ENCODE results near the gene ARL8A.
"Not testable (repeated sequence)": the region's sequence is repeated elsewhere in the genome, so short reads cannot be mapped to it uniquely, and the experiment has no call there.

ARL8A gene

DNA sequence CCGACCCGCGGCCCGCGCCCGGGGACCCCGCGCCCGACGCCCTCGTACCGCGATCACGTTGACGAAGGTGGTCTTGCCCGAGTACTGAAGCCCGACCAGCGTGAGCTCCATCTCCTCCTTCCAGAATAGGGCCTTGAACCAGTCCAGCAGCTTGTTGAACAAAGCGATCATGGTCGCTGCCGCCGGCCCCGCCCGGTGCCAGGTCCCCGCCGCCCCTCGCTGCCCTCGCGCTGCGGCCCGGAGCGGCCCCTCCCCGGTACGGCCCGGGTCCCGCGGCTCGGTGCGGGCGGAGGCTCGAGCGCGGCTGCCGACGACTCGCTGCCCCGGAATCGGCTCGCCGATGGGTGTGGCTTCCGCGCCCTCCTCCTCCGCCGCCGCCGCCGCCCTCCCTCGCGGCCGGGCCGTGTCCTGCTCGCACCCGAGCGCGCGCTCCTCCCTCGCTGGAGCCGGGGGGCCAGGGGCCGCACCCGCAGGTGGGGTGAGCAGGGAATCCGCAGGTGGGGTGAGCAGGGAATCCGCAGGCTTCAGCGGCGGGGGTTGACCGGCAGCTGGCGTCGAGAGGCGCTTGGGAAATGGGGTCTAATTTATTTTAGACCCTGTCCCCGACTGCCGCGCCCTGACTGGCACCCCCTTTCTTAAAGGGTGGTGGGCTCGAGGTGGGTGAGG is at the start of gene ARL8A:
Gene ARL8A, minus strand, starts transcription at position 336 of the 666 bp plus-strand sequence. Its CDS starts 165 bp downstream, at position 171.
- peaks cover 40% of the 10 kb centered on the region for H3K4me1 Mint-ChIP-seq (ENCODE audit: low read depth)
- no peaks in the 10 kb centered on the region for H3K9me3 Mint-ChIP-seq
- H3K27ac Mint-ChIP-seq: peak within 1 kb of the TSS; percentile 90
- no peaks in the 10 kb centered on the region for H3K27me3 Mint-ChIP-seq
- H3K4me3 Mint-ChIP-seq: peak within 1 kb of the TSS; percentile 96
- H3K36me3 Mint-ChIP-seq (ENCODE audit: low read depth): peaks cover 28% of the 10 kb centered on the region

- H3K4me3 Mint-ChIP-seq: no peak overlapping the region
- no peaks in the 10 kb centered on the region for H3K9me3 Mint-ChIP-seq
- H3K27me3 Mint-ChIP-seq: peaks cover 25% of the 10 kb centered on the region
- H3K27ac Mint-ChIP-seq: no peak overlapping the region
- H3K36me3 Mint-ChIP-seq (ENCODE audit: low read depth): no peaks in the 10 kb centered on the region
- peaks cover 17% of the 10 kb centered on the region for H3K4me1 Mint-ChIP-seq (ENCODE audit: low read depth)
Measured at GRCh38 chr1:202194328-202194648, 49.8 kb upstream of the ARL8A start.

GRCh38 chr1:202193614-202194327 is 49.2 kb upstream of the ARL8A start, which contains the start of gene LGR6:
TSS of gene LGR6 (plus strand) at chr1:202193799. CDS start at chr1:202193990, 191 bp downstream.
- Mint-ChIP-seq H3K9me3 (no peaks in the 10 kb centered on the region), H3K27me3 (peaks cover 25% of the 10 kb centered on the region), H3K4me3 (peak within 1 kb of the TSS; percentile 52), H3K4me1 (ENCODE audit: low read depth) (peaks cover 12% of the 10 kb centered on the region), H3K27ac (no peak within 1 kb of the TSS), H3K36me3 (ENCODE audit: low read depth) (no peaks in the 10 kb centered on the region)

DNA sequence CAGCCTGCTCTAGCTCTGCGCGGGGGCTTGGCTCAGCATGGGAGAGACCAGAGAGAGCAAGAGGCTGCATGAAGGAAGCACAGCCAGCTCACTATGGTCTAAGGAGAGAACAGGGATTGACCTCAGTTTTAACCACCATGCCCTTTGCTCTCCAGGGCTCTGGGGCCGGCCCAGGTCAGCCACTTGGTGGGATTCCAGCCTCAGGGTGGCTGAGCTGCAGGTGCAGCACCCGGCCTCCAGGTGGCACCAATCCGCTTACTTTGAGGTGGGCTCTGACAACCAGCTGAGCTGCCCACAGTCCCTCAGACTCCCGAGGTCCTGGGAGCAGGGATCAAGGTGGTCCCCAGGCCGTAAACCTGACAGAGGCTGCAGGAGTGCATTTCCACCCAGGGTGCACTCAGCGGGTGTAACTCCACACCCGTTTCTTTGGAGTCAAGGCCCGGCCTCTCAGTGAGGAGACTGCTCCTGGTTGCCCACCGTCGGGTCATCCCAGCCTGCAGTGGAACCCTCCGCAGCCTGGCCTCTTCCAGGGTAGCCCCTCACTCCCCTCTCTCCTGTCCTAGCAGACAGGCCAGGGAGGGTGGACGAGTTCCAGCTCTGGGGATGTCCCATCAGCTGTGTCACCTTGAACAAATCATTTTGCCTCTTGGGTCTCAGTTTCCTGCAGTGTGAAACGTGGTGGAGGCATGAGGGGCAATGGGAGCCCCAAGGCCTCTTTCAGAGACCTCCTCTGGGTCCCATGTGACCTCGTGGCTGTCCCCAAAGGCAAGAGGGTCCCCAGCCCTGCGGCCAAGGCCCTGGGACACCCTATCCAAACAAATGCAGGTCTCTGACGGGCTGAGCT is 48.5 kb upstream of the ARL8A start:
- H3K36me3 Mint-ChIP-seq (ENCODE audit: low read depth): no peaks in the 10 kb centered on the region
- H3K27me3 Mint-ChIP-seq: peaks cover 21% of the 10 kb centered on the region
- peaks cover 6% of the 10 kb centered on the region for H3K4me1 Mint-ChIP-seq (ENCODE audit: low read depth)
- peak overlapping the region; percentile 52 for H3K4me3 Mint-ChIP-seq
- no peaks in the 10 kb centered on the region for H3K9me3 Mint-ChIP-seq
- H3K27ac Mint-ChIP-seq: no peak overlapping the region

- H3K4me1 Mint-ChIP-seq (ENCODE audit: low read depth); H3K4me3 Mint-ChIP-seq; H3K36me3 Mint-ChIP-seq (ENCODE audit: low read depth); H3K9me3 Mint-ChIP-seq; H3K27ac Mint-ChIP-seq: not testable (repeated sequence)
- peaks cover 20% of the 10 kb centered on the region for H3K27me3 Mint-ChIP-seq
Measured at GRCh38 chr1:202191391-202191790, 46.9 kb upstream of the ARL8A start.

DNA sequence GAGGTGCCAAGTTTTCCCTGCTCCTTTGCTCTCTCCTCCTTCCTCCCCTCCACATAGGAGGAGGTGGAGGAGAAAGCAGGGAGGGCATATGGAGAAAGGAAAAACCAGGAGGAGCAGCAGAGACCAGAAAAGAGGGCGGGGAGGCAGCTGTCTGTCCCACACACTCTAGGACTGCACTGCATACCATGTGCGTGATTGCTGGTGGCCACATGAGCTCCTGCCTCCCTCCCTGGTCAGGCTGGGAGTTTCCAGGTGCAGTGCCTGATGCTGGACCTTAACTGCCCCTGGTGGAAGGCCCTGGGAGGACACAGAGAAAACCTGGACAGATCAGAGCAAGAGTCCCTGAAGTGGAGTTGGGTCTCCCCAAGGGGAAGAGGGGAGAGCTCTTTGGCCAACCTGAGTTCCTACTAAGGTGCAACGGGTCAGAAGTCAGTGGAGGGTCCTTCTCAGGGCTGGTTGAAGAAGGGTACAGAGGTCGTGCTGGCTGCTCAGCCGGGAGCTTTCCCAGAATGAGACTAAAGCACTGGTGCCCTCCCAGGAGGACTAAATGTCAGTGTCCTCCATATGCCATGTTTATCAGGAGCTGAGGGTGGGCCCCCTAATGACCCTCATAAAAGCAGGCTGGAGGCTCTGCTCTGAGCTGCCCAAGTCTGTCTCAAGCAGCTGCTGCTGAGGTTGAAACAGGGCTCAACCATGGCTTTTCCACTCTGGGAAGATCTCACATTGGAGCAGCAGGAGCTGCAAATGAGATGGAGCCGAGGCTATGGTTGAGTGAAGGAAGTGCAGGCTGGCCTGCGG is 45.6 kb upstream of the ARL8A start:
- no peak overlapping the region for H3K27ac Mint-ChIP-seq
- peaks cover 4% of the 10 kb centered on the region for H3K4me1 Mint-ChIP-seq (ENCODE audit: low read depth)
- no peaks in the 10 kb centered on the region for H3K9me3 Mint-ChIP-seq
- no peaks in the 10 kb centered on the region for H3K36me3 Mint-ChIP-seq (ENCODE audit: low read depth)
- peaks cover 15% of the 10 kb centered on the region for H3K27me3 Mint-ChIP-seq
- no peak overlapping the region for H3K4me3 Mint-ChIP-seq

DNA sequence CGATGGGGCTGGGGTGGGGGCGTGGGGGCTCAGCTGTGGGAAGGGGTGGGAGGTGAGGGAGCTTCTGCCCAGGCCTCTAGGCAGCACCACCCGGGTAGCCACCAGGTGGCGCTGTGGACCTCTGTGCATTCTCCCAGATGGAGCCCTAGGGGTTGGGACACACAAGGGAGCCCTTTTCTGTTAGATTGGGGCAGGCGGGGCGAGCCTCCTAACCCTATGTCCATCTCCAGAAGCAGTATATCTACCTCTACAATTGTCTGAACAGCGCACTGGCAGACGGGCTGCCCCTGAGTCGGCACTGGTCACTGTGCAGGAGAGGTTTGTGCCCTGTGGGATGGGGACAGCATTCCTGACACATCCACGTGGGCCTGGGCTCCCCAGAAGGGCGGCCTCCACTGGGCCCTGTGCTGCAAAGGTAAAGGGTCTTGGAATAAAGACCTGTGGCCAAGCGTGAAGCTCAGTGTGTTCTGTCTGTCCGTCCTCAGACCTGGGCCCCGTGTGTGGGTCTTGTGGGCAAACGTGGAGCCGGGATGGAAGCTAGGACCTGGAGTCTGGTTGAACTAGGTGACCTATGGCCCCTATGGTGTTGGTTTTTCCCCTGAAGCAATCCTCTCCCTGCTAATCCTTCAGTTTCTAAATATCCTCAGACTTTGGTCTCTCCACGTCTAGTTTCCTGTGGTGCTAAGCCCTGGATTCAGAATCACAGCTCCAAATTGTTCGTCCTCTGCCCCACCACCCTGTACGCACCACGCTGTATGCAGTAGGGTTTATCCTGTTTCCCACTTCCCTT is 44.7 kb upstream of the ARL8A start:
- Mint-ChIP-seq H3K9me3 (no peaks in the 10 kb centered on the region), H3K4me3 (no peak overlapping the region), H3K36me3 (ENCODE audit: low read depth) (no peaks in the 10 kb centered on the region), H3K27me3 (peaks cover 6% of the 10 kb centered on the region), H3K4me1 (ENCODE audit: low read depth) (peaks cover 12% of the 10 kb centered on the region), H3K27ac (no peak overlapping the region)

GRCh38 chr1:202187697-202188407 is 43.3 kb upstream of the ARL8A start:
- no peaks in the 10 kb centered on the region for H3K27me3 Mint-ChIP-seq
- H3K4me1 Mint-ChIP-seq (ENCODE audit: low read depth): peaks cover 16% of the 10 kb centered on the region

GRCh38 chr1:202187041-202187671 is 42.6 kb upstream of the ARL8A start:
- Mint-ChIP-seq H3K9me3 (no peaks in the 10 kb centered on the region), H3K27ac (no peak overlapping the region), H3K4me1 (ENCODE audit: low read depth) (peaks cover 16% of the 10 kb centered on the region), H3K4me3 (no peak overlapping the region), H3K27me3 (no peaks in the 10 kb centered on the region), H3K36me3 (ENCODE audit: low read depth) (no peaks in the 10 kb centered on the region)

More at GRCh38 chr1:202187697-202188407, 43.3 kb upstream of the ARL8A start:
- H3K9me3 Mint-ChIP-seq: no peaks in the 10 kb centered on the region
- no peak overlapping the region for H3K4me3 Mint-ChIP-seq
- no peak overlapping the region for H3K27ac Mint-ChIP-seq
- H3K36me3 Mint-ChIP-seq (ENCODE audit: low read depth): no peaks in the 10 kb centered on the region

GRCh38 chr1:202186327-202186726 is 41.8 kb upstream of the ARL8A start:
- Mint-ChIP-seq H3K27me3 (no peaks in the 10 kb centered on the region), H3K27ac (no peak overlapping the region), H3K4me3 (no peak overlapping the region), H3K36me3 (ENCODE audit: low read depth) (no peaks in the 10 kb centered on the region), H3K4me1 (ENCODE audit: low read depth) (peaks cover 16% of the 10 kb centered on the region), H3K9me3 (no peaks in the 10 kb centered on the region)

- H3K27ac Mint-ChIP-seq: no peak overlapping the region
- no peaks in the 10 kb centered on the region for H3K9me3 Mint-ChIP-seq
- peaks cover 18% of the 10 kb centered on the region for H3K4me1 Mint-ChIP-seq (ENCODE audit: low read depth)
- H3K4me3 Mint-ChIP-seq: no peak overlapping the region
- H3K27me3 Mint-ChIP-seq: no peaks in the 10 kb centered on the region
- H3K36me3 Mint-ChIP-seq (ENCODE audit: low read depth): no peaks in the 10 kb centered on the region
Measured at GRCh38 chr1:202184750-202185460, 40.4 kb upstream of the ARL8A start.

DNA sequence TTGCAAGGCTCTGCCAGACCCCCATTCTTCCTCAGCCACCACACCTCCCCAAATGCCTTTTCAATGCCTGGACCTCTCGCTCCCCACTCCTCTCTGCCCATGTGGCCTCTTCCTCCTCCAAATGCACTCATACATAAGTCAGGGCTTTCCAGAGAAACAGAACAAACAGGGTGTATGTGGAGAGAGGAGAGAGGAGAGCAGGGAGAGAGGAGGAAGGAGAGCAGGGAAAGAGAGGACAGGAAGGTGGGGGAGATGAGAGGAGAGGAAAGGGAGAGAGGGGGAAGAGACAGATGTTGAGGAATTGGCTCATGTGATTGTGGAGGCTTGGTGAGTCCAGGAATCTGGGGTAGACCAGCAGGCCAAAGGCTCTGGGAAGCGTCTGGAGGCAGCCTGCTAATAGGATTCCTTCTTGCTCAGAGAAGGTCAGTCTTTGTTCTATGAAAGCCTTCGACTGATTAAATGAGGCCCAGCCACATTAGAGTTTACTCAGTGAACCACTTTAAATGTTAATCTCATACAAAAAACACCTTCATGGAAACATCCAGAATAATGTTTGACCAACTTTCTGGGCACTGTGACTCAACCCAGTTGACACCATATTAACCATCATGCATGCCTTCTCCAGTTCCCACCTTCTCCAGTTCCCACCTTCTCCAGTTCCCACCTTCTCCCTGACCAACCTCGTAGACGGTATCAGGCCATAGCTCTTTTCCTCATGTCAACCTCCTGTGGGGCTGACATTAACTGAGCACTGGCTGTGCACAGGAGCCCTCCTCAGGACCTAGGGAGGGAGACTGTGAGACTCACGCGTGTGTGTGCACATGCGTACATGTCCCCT is 37.7 kb upstream of the ARL8A start:
- no peak overlapping the region for H3K4me3 Mint-ChIP-seq
- H3K36me3 Mint-ChIP-seq (ENCODE audit: low read depth): no peaks in the 10 kb centered on the region
- H3K27me3 Mint-ChIP-seq: no peaks in the 10 kb centered on the region
- H3K27ac Mint-ChIP-seq: no peak overlapping the region
- no peaks in the 10 kb centered on the region for H3K9me3 Mint-ChIP-seq
- H3K4me1 Mint-ChIP-seq (ENCODE audit: low read depth): peaks cover 21% of the 10 kb centered on the region
